WTC11 (cell line): Measurements from ENCODE around the gene MAPKAP1.

ENCODE experiments used
- ATF1 ChIP-seq: sonication (generic); formaldehyde crosslinking; IDR thresholded peaks from 2 replicates; pipeline ENCODE4 v1.8.1; 2023; ENCODE audit warnings: mild to moderate bottlenecking, moderate library complexity, missing genetic modification reagents
- KAT7 ChIP-seq: sonication (generic); formaldehyde crosslinking; IDR thresholded peaks from 2 replicates; pipeline ENCODE4 v1.8.1; 2023; ENCODE audit warnings: missing genetic modification reagents, mild to moderate bottlenecking, borderline replicate concordance
- TF ChIP-seq, protein P1 (sequence below): sonication (generic); formaldehyde crosslinking; IDR thresholded peaks from 2 replicates; pipeline ENCODE4 v1.8.1; 2023; ENCODE audit warnings: mild to moderate bottlenecking, missing genetic modification reagents

DNA sequence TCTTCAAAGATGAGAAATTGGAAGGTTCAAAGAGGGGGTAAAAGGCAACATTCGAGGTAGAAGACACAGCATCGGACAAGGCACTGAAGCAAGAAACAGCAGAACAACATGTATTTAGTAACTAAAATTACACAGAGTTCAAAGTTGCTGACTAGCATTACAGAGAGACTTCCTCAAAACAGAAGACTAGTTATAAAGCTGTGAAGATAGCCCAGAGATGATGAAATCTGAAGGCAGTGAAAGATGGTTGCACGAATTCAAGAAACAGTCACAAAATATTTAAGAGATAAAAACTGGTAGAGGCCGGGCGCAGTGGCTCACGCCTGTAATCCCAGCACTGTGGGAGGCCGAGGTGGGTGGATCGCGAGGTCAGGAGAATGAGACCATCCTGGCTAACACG, 16.3 kb downstream of the MAPKAP1 start:
- TF ChIP-seq, protein P1, sequence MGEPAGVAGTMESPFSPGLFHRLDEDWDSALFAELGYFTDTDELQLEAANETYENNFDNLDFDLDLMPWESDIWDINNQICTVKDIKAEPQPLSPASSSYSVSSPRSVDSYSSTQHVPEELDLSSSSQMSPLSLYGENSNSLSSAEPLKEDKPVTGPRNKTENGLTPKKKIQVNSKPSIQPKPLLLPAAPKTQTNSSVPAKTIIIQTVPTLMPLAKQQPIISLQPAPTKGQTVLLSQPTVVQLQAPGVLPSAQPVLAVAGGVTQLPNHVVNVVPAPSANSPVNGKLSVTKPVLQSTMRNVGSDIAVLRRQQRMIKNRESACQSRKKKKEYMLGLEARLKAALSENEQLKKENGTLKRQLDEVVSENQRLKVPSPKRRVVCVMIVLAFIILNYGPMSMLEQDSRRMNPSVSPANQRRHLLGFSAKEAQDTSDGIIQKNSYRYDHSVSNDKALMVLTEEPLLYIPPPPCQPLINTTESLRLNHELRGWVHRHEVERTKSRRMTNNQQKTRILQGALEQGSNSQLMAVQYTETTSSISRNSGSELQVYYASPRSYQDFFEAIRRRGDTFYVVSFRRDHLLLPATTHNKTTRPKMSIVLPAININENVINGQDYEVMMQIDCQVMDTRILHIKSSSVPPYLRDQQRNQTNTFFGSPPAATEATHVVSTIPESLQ (CRISPR knock-in tag): no peak
- TF ChIP-seq KAT7 (CRISPR knock-in tag) (no peak), ATF1 (CRISPR knock-in tag) (no peak)
